Measurements from ENCODE around the gene BTN3A1. TPM values are rescaled to one million over a fixed set of nuclear protein-coding genes. Genes with fewer than 3 reads are reported as not detected.

BTN3A1 gene
- total RNA-seq, 2 donors from 2014 or later, result 1.9 to 2.0 TPM

GRCh38 chr6:26445934-26446667, 44.0 kb downstream of the BTN3A1 start:
- Histone ChIP-seq H3K36me3 (ENCODE audit: control insufficient read depth, insufficient read depth, low read length) (no peaks in the 10 kb centered on the region), H3K9ac (ENCODE audit: extremely low read depth, low read length, poor library complexity, severe bottlenecking) (no peak overlapping the region), H3K4me1 (ENCODE audit: control insufficient read depth, insufficient read depth, low read length) (no peaks in the 10 kb centered on the region), H3K27ac (ENCODE audit: low read depth, low read length) (no peak overlapping the region), H3K4me3 (ENCODE audit: low read length) (no peak overlapping the region), H3K9me3 (ENCODE audit: control insufficient read depth, low read length) (no peaks in the 10 kb centered on the region), H3K27me3 (ENCODE audit: control insufficient read depth, insufficient read depth, low read length, poor library complexity, severe bottlenecking) (no peaks in the 10 kb centered on the region)
- Mint-ChIP-seq H3K9me3 (no peaks in the 10 kb centered on the region), H3K4me3 (no peak overlapping the region), H3K27me3 (ENCODE audit: insufficient read depth) (peaks cover 5% of the 10 kb centered on the region), H3K36me3 (ENCODE audit: low read depth) (no peaks in the 10 kb centered on the region), H3K4me1 (peaks cover 6% of the 10 kb centered on the region), H3K27ac (no peak overlapping the region)
- DNase-seq, result no peak
- 80 to 93% methylated on average over 1 to 5 of the region's 5 CpGs for WGBS, 2 experiments (ENCODE audit: insufficient coverage in 1 of 2, insufficient read length in 1 of 2)
- TF ChIP-seq, protein P1, sequence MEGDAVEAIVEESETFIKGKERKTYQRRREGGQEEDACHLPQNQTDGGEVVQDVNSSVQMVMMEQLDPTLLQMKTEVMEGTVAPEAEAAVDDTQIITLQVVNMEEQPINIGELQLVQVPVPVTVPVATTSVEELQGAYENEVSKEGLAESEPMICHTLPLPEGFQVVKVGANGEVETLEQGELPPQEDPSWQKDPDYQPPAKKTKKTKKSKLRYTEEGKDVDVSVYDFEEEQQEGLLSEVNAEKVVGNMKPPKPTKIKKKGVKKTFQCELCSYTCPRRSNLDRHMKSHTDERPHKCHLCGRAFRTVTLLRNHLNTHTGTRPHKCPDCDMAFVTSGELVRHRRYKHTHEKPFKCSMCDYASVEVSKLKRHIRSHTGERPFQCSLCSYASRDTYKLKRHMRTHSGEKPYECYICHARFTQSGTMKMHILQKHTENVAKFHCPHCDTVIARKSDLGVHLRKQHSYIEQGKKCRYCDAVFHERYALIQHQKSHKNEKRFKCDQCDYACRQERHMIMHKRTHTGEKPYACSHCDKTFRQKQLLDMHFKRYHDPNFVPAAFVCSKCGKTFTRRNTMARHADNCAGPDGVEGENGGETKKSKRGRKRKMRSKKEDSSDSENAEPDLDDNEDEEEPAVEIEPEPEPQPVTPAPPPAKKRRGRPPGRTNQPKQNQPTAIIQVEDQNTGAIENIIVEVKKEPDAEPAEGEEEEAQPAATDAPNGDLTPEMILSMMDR (conservative IDR thresholded peaks at IDR 0.05), result no peak

GRCh38 chr6:26447257-26447656, 45.2 kb downstream of the BTN3A1 start:
- TF ChIP-seq, protein P1 (conservative IDR thresholded peaks at IDR 0.05), result no peak
- Histone ChIP-seq H3K27ac (ENCODE audit: low read depth, low read length) (no peak overlapping the region), H3K4me1 (ENCODE audit: control insufficient read depth, insufficient read depth, low read length) (no peaks in the 10 kb centered on the region), H3K36me3 (ENCODE audit: control insufficient read depth, insufficient read depth, low read length) (no peaks in the 10 kb centered on the region), H3K9ac (ENCODE audit: extremely low read depth, low read length, poor library complexity, severe bottlenecking) (no peak overlapping the region), H3K9me3 (ENCODE audit: control insufficient read depth, low read length) (no peaks in the 10 kb centered on the region), H3K27me3 (ENCODE audit: control insufficient read depth, insufficient read depth, low read length, poor library complexity, severe bottlenecking) (no peaks in the 10 kb centered on the region), H3K4me3 (ENCODE audit: low read length) (no peak overlapping the region)
- WGBS, 2 experiments (ENCODE audit: insufficient coverage in 1 of 2, insufficient read length in 1 of 2), result 94 to 97% methylated on average over 3 to 5 of the region's 5 CpGs
- no peaks in the 10 kb centered on the region for H3K9me3 Mint-ChIP-seq
- H3K4me3 Mint-ChIP-seq, result no peak overlapping the region
- H3K27me3 Mint-ChIP-seq (ENCODE audit: insufficient read depth), result peaks cover 7% of the 10 kb centered on the region
- no peak overlapping the region for H3K27ac Mint-ChIP-seq
- no peaks in the 10 kb centered on the region for H3K36me3 Mint-ChIP-seq (ENCODE audit: low read depth)
- H3K4me1 Mint-ChIP-seq, result peaks cover 6% of the 10 kb centered on the region
- no peak for DNase-seq

GRCh38 chr6:26450240-26450639, 48.2 kb downstream of the BTN3A1 start:
- Mint-ChIP-seq H3K4me1 (no peaks in the 10 kb centered on the region), H3K4me3 (no peak overlapping the region), H3K27me3 (ENCODE audit: insufficient read depth) (peaks cover 14% of the 10 kb centered on the region), H3K36me3 (ENCODE audit: low read depth) (no peaks in the 10 kb centered on the region), H3K27ac (no peak overlapping the region), H3K9me3 (no peaks in the 10 kb centered on the region)
- Histone ChIP-seq H3K4me3 (ENCODE audit: low read length) (no peak overlapping the region), H3K4me1 (ENCODE audit: control insufficient read depth, insufficient read depth, low read length) (no peaks in the 10 kb centered on the region), H3K9ac (ENCODE audit: extremely low read depth, low read length, poor library complexity, severe bottlenecking) (no peak overlapping the region), H3K27ac (ENCODE audit: low read depth, low read length) (no peak overlapping the region), H3K9me3 (ENCODE audit: control insufficient read depth, low read length) (no peaks in the 10 kb centered on the region), H3K27me3 (ENCODE audit: control insufficient read depth, insufficient read depth, low read length, poor library complexity, severe bottlenecking) (peaks cover 8% of the 10 kb centered on the region), H3K36me3 (ENCODE audit: control insufficient read depth, insufficient read depth, low read length) (no peaks in the 10 kb centered on the region)
- TF ChIP-seq, protein P1 (conservative IDR thresholded peaks at IDR 0.05), result peak; percentile 41
- WGBS, 2 experiments (ENCODE audit: insufficient coverage in 1 of 2, insufficient read length in 1 of 2), result 88 to 90% methylated on average over 3 of the region's 3 CpGs
- no peak for DNase-seq

All from endodermal cell (in vitro differentiated cells).